ENCODE data around the gene PPP1R15B. TPM values are rescaled to one million over a fixed set of nuclear protein-coding genes. Genes with fewer than 3 reads are reported as not detected.

The PPP1R15B gene
- total RNA-seq, 1 experiment from 2014 or later, result 69.3 TPM

DNA sequence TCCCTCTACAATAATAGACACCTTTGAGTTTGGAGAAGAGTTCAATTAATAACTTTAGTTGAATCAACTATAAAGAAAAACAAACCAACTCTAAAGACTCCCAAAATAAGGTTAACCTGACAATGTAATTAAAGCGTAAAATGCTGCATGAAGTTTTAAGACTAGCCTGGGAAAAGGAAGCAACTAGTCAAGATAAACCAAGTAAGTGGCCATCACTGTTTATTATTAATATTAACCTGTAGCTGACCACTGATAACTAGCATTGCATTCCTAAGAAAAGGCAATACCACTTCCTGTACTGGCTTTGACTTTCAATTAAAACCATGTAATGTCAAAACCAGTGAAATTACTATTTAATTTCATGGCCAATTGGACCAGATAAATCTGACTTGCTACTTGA lies 3.0 kb downstream of the PPP1R15B start:
- ChIA-PET RAD21 (ENCODE audit: low non-redundant PET in 1 of 2, low total read pairs in 2 of 2, uncharacterized antibody in 2 of 2, unreplicated experiment in 2 of 2) (no interaction called here), CTCF (interaction anchor here (2.2 to 2.7 kb wide), 2 partner anchors 10 kb away, joined by 22 to 25 read pairs; no protein-coding TSS in a partner anchor), POLR2A (interaction anchor here (2.8 kb wide), 1 partner anchor 10 kb away, joined by 9 read pairs; no protein-coding TSS in a partner anchor)
- Histone ChIP-seq H4K20me1 (ENCODE audit: insufficient read depth) (peaks cover 33% of the 10 kb centered on the region), H3K9me3 (ENCODE audit: control insufficient read depth in 1 of 2, insufficient read depth in 1 of 2, low read depth in 1 of 2, low read length in 2 of 2) (no peaks in the 10 kb centered on the region), H3K4me3 (replicated peaks in 1 of 2; ENCODE audit: low read depth in 1 of 2, low read length in 2 of 2) (peak overlapping the region; percentile 74 to 95; a peak in 3 of 4 replicates), H3K79me2 (ENCODE audit: insufficient read depth, low read length) (peaks cover 80% of the 10 kb centered on the region), H3K27me3 (ENCODE audit: insufficient read depth, low read length) (no peaks in the 10 kb centered on the region), H3K27ac (ENCODE audit: low read depth, low read length) (no peak overlapping the region), H3K36me3 (ENCODE audit: control insufficient read depth in 1 of 2, insufficient read depth in 2 of 2, low read length in 2 of 2) (peaks cover 34 to 36% of the 10 kb centered on the region in 2 experiments), H3K4me1 (ENCODE audit: control insufficient read depth in 1 of 2, insufficient read depth in 2 of 2, low read length in 2 of 2) (peaks cover 25 to 36% of the 10 kb centered on the region in 2 experiments), H2AFZ (ENCODE audit: low read depth, low read length, poor library complexity, severe bottlenecking) (no peak overlapping the region), H3K9me2 (ENCODE audit: insufficient read depth) (no peaks in the 10 kb centered on the region), H3K4me2 (ENCODE audit: low read length) (peak overlapping the region; percentile 82), H3K9ac (ENCODE audit: low read length) (0 out of 2 replicates have a peak overlapping the region, but pooled peaks have one; percentile 96)
- TF ChIP-seq POLR2A (IDR thresholded peaks at IDR 0.05; ENCODE audit: borderline replicate concordance, extremely low read depth, insufficient read depth, insufficient read length) (no peak), EZH2phosphoT487 (IDR thresholded peaks at IDR 0.05; ENCODE audit: borderline replicate concordance) (no peak), ZFX (IDR thresholded peaks at IDR 0.05) (no peak), ZNF274 (IDR thresholded peaks at IDR 0.05; ENCODE audit: low read depth, low read length) (no peak), JUND (IDR thresholded peaks at IDR 0.05) (no peak), EGR1 (IDR thresholded peaks at IDR 0.05; ENCODE audit: low read depth) (no peak), SIN3A (IDR thresholded peaks at IDR 0.05; ENCODE audit: low read depth) (no peak), SRF (IDR thresholded peaks at IDR 0.05; ENCODE audit: low read depth) (no peak)
- TF ChIP-seq, protein P1, sequence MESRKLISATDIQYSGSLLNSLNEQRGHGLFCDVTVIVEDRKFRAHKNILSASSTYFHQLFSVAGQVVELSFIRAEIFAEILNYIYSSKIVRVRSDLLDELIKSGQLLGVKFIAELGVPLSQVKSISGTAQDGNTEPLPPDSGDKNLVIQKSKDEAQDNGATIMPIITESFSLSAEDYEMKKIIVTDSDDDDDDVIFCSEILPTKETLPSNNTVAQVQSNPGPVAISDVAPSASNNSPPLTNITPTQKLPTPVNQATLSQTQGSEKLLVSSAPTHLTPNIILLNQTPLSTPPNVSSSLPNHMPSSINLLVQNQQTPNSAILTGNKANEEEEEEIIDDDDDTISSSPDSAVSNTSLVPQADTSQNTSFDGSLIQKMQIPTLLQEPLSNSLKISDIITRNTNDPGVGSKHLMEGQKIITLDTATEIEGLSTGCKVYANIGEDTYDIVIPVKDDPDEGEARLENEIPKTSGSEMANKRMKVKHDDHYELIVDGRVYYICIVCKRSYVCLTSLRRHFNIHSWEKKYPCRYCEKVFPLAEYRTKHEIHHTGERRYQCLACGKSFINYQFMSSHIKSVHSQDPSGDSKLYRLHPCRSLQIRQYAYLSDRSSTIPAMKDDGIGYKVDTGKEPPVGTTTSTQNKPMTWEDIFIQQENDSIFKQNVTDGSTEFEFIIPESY (IDR thresholded peaks at IDR 0.05; ENCODE audit: extremely low read depth, insufficient replicate concordance, low read length), result no peak
- TF ChIP-seq, protein P2, sequence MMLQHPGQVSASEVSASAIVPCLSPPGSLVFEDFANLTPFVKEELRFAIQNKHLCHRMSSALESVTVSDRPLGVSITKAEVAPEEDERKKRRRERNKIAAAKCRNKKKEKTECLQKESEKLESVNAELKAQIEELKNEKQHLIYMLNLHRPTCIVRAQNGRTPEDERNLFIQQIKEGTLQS (IDR thresholded peaks at IDR 0.05), result no peak
- ATAC-seq (no peak), DNase-seq (ENCODE audit: low read depth, low spot score) (no peak)
- intact Hi-C loops (cut with micrococcal nuclease), result no loop called here
- BruUV-seq (replicated peaks), result no TSS peak

All from HCT116 (cell line).